Measurements from ENCODE around the gene SERPING1. TPM values are rescaled to one million over a fixed set of nuclear protein-coding genes. Genes with fewer than 3 reads are reported as not detected.
A peak's percentile ranks its signal among the peaks of the same experiment; 100 is the strongest.

The SERPING1 gene
- total and polyA plus RNA-seq, 2 of the 13 experiments (the other 11 are each of a cell fraction or from before 2014, with no cell fraction given), result 2.0 to 10.4 TPM

DNA sequence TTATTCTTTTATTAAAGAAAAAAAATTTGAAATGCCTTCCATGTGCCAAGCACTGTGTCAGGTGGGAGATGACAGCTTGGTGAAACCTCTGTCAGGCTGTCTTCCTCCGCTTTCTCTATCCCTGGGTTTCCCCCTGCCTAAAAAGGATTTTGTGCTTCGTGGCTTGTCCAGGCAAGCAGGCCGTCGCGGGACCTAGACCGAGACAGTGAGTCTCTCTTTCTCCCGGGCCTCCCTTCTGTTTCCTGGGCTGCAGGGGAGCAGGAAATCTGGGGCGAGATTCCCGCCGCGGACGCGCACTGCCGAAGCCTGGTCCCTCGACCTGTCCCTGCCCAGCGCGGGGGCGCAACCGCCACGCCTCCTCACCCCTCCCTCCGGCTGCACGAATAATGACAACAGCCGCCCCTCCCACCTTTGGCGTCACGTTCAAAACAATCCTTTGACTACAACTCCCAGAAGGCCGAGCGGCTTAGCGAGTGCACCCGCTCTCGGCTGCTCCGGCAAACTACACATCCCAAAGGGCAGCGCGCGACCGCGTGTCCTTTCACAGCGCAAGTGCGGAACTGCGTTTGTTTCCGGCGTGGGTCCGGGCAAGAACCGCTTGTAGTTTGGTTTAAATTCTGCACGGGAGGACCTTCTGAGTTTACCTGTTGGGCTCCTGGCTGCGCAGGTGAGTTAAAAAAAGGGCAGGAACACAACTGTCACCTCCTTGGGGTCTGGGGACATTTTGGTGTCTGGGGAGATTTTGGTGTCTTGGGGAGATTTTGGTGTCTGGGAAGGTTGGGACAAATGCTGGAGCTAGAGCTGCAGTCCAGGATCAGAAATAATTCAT is 59.9 kb downstream of the SERPING1 start, which contains the start of gene CLP1 (continued):
- TF ChIP-seq RBAK (CRISPR knock-in tag; IDR thresholded peaks at IDR 0.05) (no peak; the same call in none of the 2 replicates), MIER2 (CRISPR knock-in tag; IDR thresholded peaks at IDR 0.05) (peak; percentile 21; the same call in 1 of the 2 replicates), MATR3 (CRISPR knock-in tag; IDR thresholded peaks at IDR 0.05) (no peak), BRD4 (CRISPR knock-in tag; IDR thresholded peaks at IDR 0.05) (no peak), RFX3 (CRISPR knock-in tag; IDR thresholded peaks at IDR 0.05) (no peak), SP2 (CRISPR knock-in tag; IDR thresholded peaks at IDR 0.05) (peak; percentile 67), ZNF839 (CRISPR knock-in tag; IDR thresholded peaks at IDR 0.05; ENCODE audit: borderline replicate concordance) (no peak), BORCS8-MEF2B (CRISPR knock-in tag; IDR thresholded peaks at IDR 0.05) (peak; percentile 82), NCOR1 (IDR thresholded peaks at IDR 0.05; ENCODE audit: borderline replicate concordance, low read length) (peak; percentile 45; the same call in 1 of the 2 replicates), RXRB (CRISPR knock-in tag; IDR thresholded peaks at IDR 0.05; ENCODE audit: borderline replicate concordance) (peak; percentile 59; the same call in 1 of the 2 replicates), ZNF143 (CRISPR knock-in tag; IDR thresholded peaks at IDR 0.05) (peak; percentile 99), SUZ12 (IDR thresholded peaks at IDR 0.05; ENCODE audit: low read depth, low read length) (peak; percentile 91), HNRNPLL (IDR thresholded peaks at IDR 0.05; ENCODE audit: low read depth, low read length, poor library complexity, severe bottlenecking) (peak; percentile 53), SPEN (CRISPR knock-in tag; IDR thresholded peaks at IDR 0.05; ENCODE audit: low read depth) (peak; percentile 86), TBP (CRISPR knock-in tag; IDR thresholded peaks at IDR 0.05) (no peak), CEBPB (IDR thresholded peaks at IDR 0.05; ENCODE audit: borderline replicate concordance, low read depth, low read length) (no peak), ZNF251 (CRISPR knock-in tag; IDR thresholded peaks at IDR 0.05) (no peak; the same call in 1 of the 2 replicates), ZSCAN20 (CRISPR knock-in tag; IDR thresholded peaks at IDR 0.05; ENCODE audit: borderline replicate concordance) (no peak)
- TF ChIP-seq, protein P1, sequence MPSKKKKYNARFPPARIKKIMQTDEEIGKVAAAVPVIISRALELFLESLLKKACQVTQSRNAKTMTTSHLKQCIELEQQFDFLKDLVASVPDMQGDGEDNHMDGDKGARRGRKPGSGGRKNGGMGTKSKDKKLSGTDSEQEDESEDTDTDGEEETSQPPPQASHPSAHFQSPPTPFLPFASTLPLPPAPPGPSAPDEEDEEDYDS (CRISPR knock-in tag; IDR thresholded peaks at IDR 0.05), result peak; percentile 77
- TF ChIP-seq, protein P2, sequence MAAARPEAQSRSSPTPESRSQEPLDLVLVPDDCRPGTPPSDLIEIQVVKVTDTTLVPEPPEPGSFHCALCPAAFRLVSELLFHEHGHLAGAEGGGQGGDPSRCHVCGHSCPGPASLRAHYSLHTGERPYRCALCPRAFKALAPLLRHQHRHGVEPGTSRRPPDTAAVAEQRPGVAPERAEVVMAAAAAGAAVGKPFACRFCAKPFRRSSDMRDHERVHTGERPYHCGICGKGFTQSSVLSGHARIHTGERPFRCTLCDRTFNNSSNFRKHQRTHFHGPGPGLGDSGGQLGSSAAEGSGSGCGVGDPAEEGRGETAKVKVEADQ (CRISPR knock-in tag; IDR thresholded peaks at IDR 0.05; ENCODE audit: borderline replicate concordance), result peak; percentile 58; the same call in 1 of the 2 replicates
- TF ChIP-seq, protein P3, sequence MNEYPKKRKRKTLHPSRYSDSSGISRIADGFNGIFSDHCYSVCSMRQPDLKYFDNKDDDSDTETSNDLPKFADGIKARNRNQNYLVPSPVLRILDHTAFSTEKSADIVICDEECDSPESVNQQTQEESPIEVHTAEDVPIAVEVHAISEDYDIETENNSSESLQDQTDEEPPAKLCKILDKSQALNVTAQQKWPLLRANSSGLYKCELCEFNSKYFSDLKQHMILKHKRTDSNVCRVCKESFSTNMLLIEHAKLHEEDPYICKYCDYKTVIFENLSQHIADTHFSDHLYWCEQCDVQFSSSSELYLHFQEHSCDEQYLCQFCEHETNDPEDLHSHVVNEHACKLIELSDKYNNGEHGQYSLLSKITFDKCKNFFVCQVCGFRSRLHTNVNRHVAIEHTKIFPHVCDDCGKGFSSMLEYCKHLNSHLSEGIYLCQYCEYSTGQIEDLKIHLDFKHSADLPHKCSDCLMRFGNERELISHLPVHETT (CRISPR knock-in tag; conservative IDR thresholded peaks at IDR 0.05), result peak; percentile 55; the same call in 1 of the 2 replicates
- TF ChIP-seq, protein P4, sequence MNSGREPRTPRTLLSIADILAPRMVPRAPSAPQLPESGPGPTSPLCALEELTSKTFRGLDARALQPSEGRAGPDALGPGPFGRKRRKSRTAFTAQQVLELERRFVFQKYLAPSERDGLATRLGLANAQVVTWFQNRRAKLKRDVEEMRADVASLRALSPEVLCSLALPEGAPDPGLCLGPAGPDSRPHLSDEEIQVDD (CRISPR knock-in tag; IDR thresholded peaks at IDR 0.05; ENCODE audit: borderline replicate concordance), result no peak
